Right atrium auricular region (tissue), 2 donors: ENCODE measurements around the gene DUSP7. TPM values are rescaled to one million over a fixed set of nuclear protein-coding genes. Genes with fewer than 3 reads are reported as not detected.
A peak's percentile ranks its signal among the peaks of the same experiment; 100 is the strongest.

Experiments used
- DNase-seq: peaks from one replicate; pipeline ENCODE4 v3.0.0-alpha.2; 2019; ENCODE audit warnings: low spot score
- H3K27ac ChIP-seq, 2 donors: fragments of 200-600 bp; sonication (generic); 1 replicate in 1 of 2; 2 replicates in 1 of 2; pipeline ENCODE4 v1.5.1; 2016 to 2019
- H3K27me3 ChIP-seq, 2 donors: fragments of 200-600 bp; sonication (generic); one replicate each; pipeline versions ENCODE4 v1.5.1 to v1.6.0; 2017 to 2019
- H3K36me3 ChIP-seq: fragments of 200-600 bp; sonication (generic); one replicate; pipeline ENCODE4 v1.5.1; 2016
- H3K4me1 ChIP-seq, 2 donors: fragments of 200-600 bp; sonication (generic); one replicate each; pipeline versions ENCODE4 v1.5.1 to v1.6.0; 2017 to 2019
- H3K4me3 ChIP-seq, 2 donors: fragments of 200-600 bp; sonication (generic); 1 replicate in 1 of 2; 2 replicates in 1 of 2; pipeline ENCODE4 v1.5.1; 2017 to 2019; ENCODE audit warnings: mild to moderate bottlenecking in 1 of 2, moderate library complexity in 1 of 2
- H3K9me3 ChIP-seq, 2 donors: fragments of 200-600 bp; sonication (generic); one replicate each; pipeline ENCODE4 v1.5.1; 2019
- CTCF ChIP-seq, 2 donors: fragments of 200-600 bp; sonication (generic); IDR thresholded peaks; one replicate each; pipeline ENCODE4 v1.5.1; 2019; ENCODE audit warnings: antibody characterized with exemption in 2 of 2
- total RNA-seq, 2 donors: library from RNA; depleted of rRNA; stranded (reverse); fragments of >200 nt; gene quantifications; one replicate each; pipeline ENCODE4 v1.1.0, GENCODE V29; 2016

DUSP7 gene
- total RNA-seq, 2 donors from 2014 or later, result 17.7 to 33.7 TPM

- H3K9me3 ChIP-seq, result no peaks in the 10 kb centered on the region
- peak; percentile 99 for DNase-seq
- peaks cover 8% of the 10 kb centered on the region for H3K36me3 ChIP-seq
- H3K27me3 ChIP-seq, result no peaks in the 10 kb centered on the region
- H3K27ac ChIP-seq, result peak overlapping the region; percentile 92 to 95
- peak overlapping the region; percentile 46 to 65 for H3K4me3 ChIP-seq
- TF ChIP-seq CTCF (IDR thresholded peaks at IDR 0.05), result no peak
- H3K4me1 ChIP-seq, result peaks cover 0 to 39% of the 10 kb centered on the region in 2 donors
Observed at GRCh38 chr3:52056968-52057811, 819 bp upstream of the DUSP7 start.

GRCh38 chr3:52055537-52056351, 627 bp downstream of the DUSP7 start:
- Histone ChIP-seq H3K9me3 (no peaks in the 10 kb centered on the region), H3K4me1 (peaks cover 0 to 54% of the 10 kb centered on the region in 2 donors), H3K36me3 (peaks cover 18% of the 10 kb centered on the region), H3K27me3 (no peaks in the 10 kb centered on the region), H3K4me3 (peak overlapping the region; percentile 65 to 73), H3K27ac (peak overlapping the region; percentile 94 to 97)
- DNase-seq, result no peak
- peak in 1 of 2 donors; percentile 18 for TF ChIP-seq CTCF (IDR thresholded peaks at IDR 0.05)

- Histone ChIP-seq H3K9me3 (no peaks in the 10 kb centered on the region), H3K4me3 (peak overlapping the region; percentile 65 to 73), H3K4me1 (peaks cover 0 to 61% of the 10 kb centered on the region in 2 donors), H3K27ac (peak overlapping the region; percentile 94 to 97), H3K36me3 (peaks cover 27% of the 10 kb centered on the region), H3K27me3 (no peaks in the 10 kb centered on the region)
- peak in 1 of 2 donors; percentile 56 for TF ChIP-seq CTCF (IDR thresholded peaks at IDR 0.05)
- no peak for DNase-seq
Observed at GRCh38 chr3:52054661-52055511, 1.5 kb downstream of the DUSP7 start.

- peaks cover 0 to 66% of the 10 kb centered on the region in 2 donors for H3K4me1 ChIP-seq
- H3K27me3 ChIP-seq, result no peaks in the 10 kb centered on the region
- no peak for DNase-seq
- H3K9me3 ChIP-seq, result no peaks in the 10 kb centered on the region
- peaks cover 39% of the 10 kb centered on the region for H3K36me3 ChIP-seq
- TF ChIP-seq CTCF (IDR thresholded peaks at IDR 0.05), result peak in 1 of 2 donors; percentile 47
- H3K4me3 ChIP-seq, result peak overlapping the region in 1 of 2 donors; percentile 65
- peak overlapping the region; percentile 94 to 97 for H3K27ac ChIP-seq
Observed at GRCh38 chr3:52053307-52054304, 2.8 kb downstream of the DUSP7 start.
